ENCODE data around the gene TOPAZ1.

GRCh38 chr3:44234648-44235268 lies 6.9 kb upstream of the TOPAZ1 start:
- TF ChIP-seq POLR2A (IDR thresholded peaks at IDR 0.05) = no peak
- TF ChIP-seq CTCF (IDR thresholded peaks at IDR 0.05) = no peak
